ENCODE data around the gene TRIO.

GRCh38 chr5:14213813-14214585 lies 70.9 kb downstream of the TRIO start:
- no peak for TF ChIP-seq CTCF (IDR thresholded peaks at IDR 0.05; ENCODE audit: poor library complexity)
- no peak for TF ChIP-seq EZH2phosphoT487 (IDR thresholded peaks at IDR 0.05; ENCODE audit: low read depth, severe bottlenecking, unreplicated experiment)
